Trophoblast cell (in vitro differentiated cells and primary cell): ENCODE data around the gene SEZ6L.
A peak's percentile ranks its signal among the peaks of the same experiment; 100 is the strongest.

ENCODE experiments used
- DNase-seq, 2 donors: peaks; one replicate each; pipeline ENCODE4 v3.0.0-alpha.2; 2016
- H2AFZ ChIP-seq: 2 replicates; pipeline ENCODE4 v1.6.1; 2013; ENCODE audit warnings: low read length, moderate library complexity, mild to moderate bottlenecking; ENCODE audit not compliant: insufficient read depth, poor library complexity
- H2AK5ac ChIP-seq: 2 replicates; pipeline ENCODE4 v1.6.1; 2013; ENCODE audit warnings: mild to moderate bottlenecking, low read length
- H2BK120ac ChIP-seq: 2 replicates; pipeline ENCODE4 v1.6.1; 2013; ENCODE audit warnings: low read length, mild to moderate bottlenecking, moderate library complexity; ENCODE audit not compliant: insufficient read depth, poor library complexity
- H2BK12ac ChIP-seq: 2 replicates; pipeline ENCODE4 v1.6.1; 2013; ENCODE audit warnings: mild to moderate bottlenecking, low read length, moderate library complexity
- H2BK5ac ChIP-seq: 2 replicates; pipeline ENCODE4 v1.6.1; 2013; ENCODE audit warnings: low read length, low read depth, moderate library complexity, mild to moderate bottlenecking; ENCODE audit not compliant: poor library complexity
- H3K14ac ChIP-seq: 2 replicates; pipeline ENCODE4 v1.6.1; 2013; ENCODE audit warnings: mild to moderate bottlenecking, low read length
- H3K18ac ChIP-seq: 2 replicates; pipeline ENCODE4 v1.6.1; 2013; ENCODE audit warnings: mild to moderate bottlenecking, low read length
- H3K23ac ChIP-seq: 2 replicates; pipeline ENCODE4 v1.6.1; 2013; ENCODE audit warnings: low read length
- H3K27ac ChIP-seq: 2 replicates; pipeline ENCODE4 v1.5.1; 2013; ENCODE audit warnings: low read depth, mild to moderate bottlenecking, inconsistent platforms, low read length, moderate library complexity
- H3K27me3 ChIP-seq: 2 replicates; pipeline ENCODE4 v1.6.1; 2013; ENCODE audit warnings: inconsistent platforms, mild to moderate bottlenecking, low read length, moderate library complexity; ENCODE audit not compliant: insufficient read depth
- H3K36me3 ChIP-seq, 2 experiments: 1 replicate in 1 of 2; 2 replicates in 1 of 2; pipeline ENCODE4 v1.6.1; 2013; ENCODE audit warnings: low read length in 2 of 2, mild to moderate bottlenecking in 2 of 2, moderate library complexity in 1 of 2; ENCODE audit not compliant: insufficient read depth in 2 of 2, control insufficient read depth in 1 of 2
- H3K4ac ChIP-seq: 2 replicates; pipeline ENCODE4 v1.6.1; 2013; ENCODE audit warnings: low read depth, mild to moderate bottlenecking, low read length, moderate library complexity
- H3K4me1 ChIP-seq, 2 experiments: 1 replicate in 1 of 2; 2 replicates in 1 of 2; pipeline ENCODE4 v1.6.1; 2013; ENCODE audit warnings: low read length in 2 of 2, mild to moderate bottlenecking in 2 of 2, moderate library complexity in 1 of 2; ENCODE audit not compliant: insufficient read depth in 2 of 2, control insufficient read depth in 1 of 2
- H3K4me2 ChIP-seq: 2 replicates; pipeline ENCODE4 v1.6.1; 2013; ENCODE audit warnings: inconsistent platforms, mild to moderate bottlenecking, low read length, moderate library complexity
- H3K4me3 ChIP-seq: 2 replicates; pipeline ENCODE4 v1.5.1; 2013; ENCODE audit warnings: mild to moderate bottlenecking, low read depth, low read length, inconsistent platforms
- H3K79me1 ChIP-seq: one replicate; pipeline ENCODE4 v1.6.1; 2013; ENCODE audit warnings: low read length
- H3K79me2 ChIP-seq: 2 replicates; pipeline ENCODE4 v1.6.1; 2013; ENCODE audit warnings: low read length, mild to moderate bottlenecking; ENCODE audit not compliant: control insufficient read depth, insufficient read depth, poor library complexity
- H3K9ac ChIP-seq: 2 replicates; pipeline ENCODE4 v1.6.1; 2013; ENCODE audit warnings: mild to moderate bottlenecking, low read length
- H3K9me3 ChIP-seq: 2 replicates; pipeline ENCODE4 v1.6.1; 2013; ENCODE audit warnings: low read depth, mild to moderate bottlenecking, control low read depth, inconsistent platforms, low read length; ENCODE audit not compliant: insufficient read depth
- H4K12ac ChIP-seq: 2 replicates; pipeline ENCODE4 v1.6.1; 2013; ENCODE audit warnings: low read depth, mild to moderate bottlenecking, low read length, moderate library complexity
- H4K8ac ChIP-seq: 2 replicates; pipeline ENCODE4 v1.6.1; 2013; ENCODE audit warnings: low read depth, mild to moderate bottlenecking, low read length, moderate library complexity
- H4K91ac ChIP-seq: one replicate; pipeline ENCODE4 v1.6.1; 2013; ENCODE audit warnings: low read depth, mild to moderate bottlenecking, low read length, moderate library complexity
- WGBS: extraction: QIAGEN DNeasy Blood & Tissue Kit; methylation state at CpG from one replicate; pipeline ENCODE4 v1.1.7; 2013; ENCODE audit warnings: missing lambda C conversion rate; ENCODE audit not compliant: insufficient read length, insufficient coverage; ENCODE audit errors: extremely low coverage; 5-methylcytosine and 5-hydroxymethylcytosine counted together

SEZ6L gene

GRCh38 chr22:26213826-26214225 is 44.6 kb downstream of the SEZ6L start:
- Histone ChIP-seq H3K79me2 (no peaks in the 10 kb centered on the region), H2AK5ac (no peak overlapping the region), H3K4me2 (no peak overlapping the region), H3K27me3 (no peaks in the 10 kb centered on the region), H3K23ac (no peak overlapping the region), H3K27ac (no peak overlapping the region), H4K8ac (no peak overlapping the region), H2BK5ac (no peak overlapping the region), H3K9ac (no peak overlapping the region), H3K14ac (no peak overlapping the region), H2BK12ac (no peak overlapping the region), H3K79me1 (no peaks in the 10 kb centered on the region), H2AFZ (no peak overlapping the region), H3K9me3 (no peaks in the 10 kb centered on the region), H4K12ac (no peak overlapping the region), H3K36me3 (no peaks in the 10 kb centered on the region), H2BK120ac (no peak overlapping the region), H3K4ac (no peak overlapping the region), H3K4me3 (no peak overlapping the region), H3K18ac (no peak overlapping the region), H3K4me1 (no peaks in the 10 kb centered on the region), H4K91ac (no peak overlapping the region)
- no CpG with 5 or more reads among the region's 1 CpG for WGBS
- DNase-seq = peak; percentile 17 to 60

- no peak overlapping the region for H4K91ac ChIP-seq
- H3K9me3 ChIP-seq = no peaks in the 10 kb centered on the region
- no peaks in the 10 kb centered on the region for H3K79me2 ChIP-seq
- no peak overlapping the region for H2BK120ac ChIP-seq
- H2AK5ac ChIP-seq = no peak overlapping the region
- no peak overlapping the region for H3K4me3 ChIP-seq
- H3K4ac ChIP-seq = no peak overlapping the region
- no peak overlapping the region for H3K4me2 ChIP-seq
- no peaks in the 10 kb centered on the region for H3K4me1 ChIP-seq
- no peak overlapping the region for H2BK12ac ChIP-seq
- H3K18ac ChIP-seq = no peak overlapping the region
- H3K27me3 ChIP-seq = no peaks in the 10 kb centered on the region
- H2AFZ ChIP-seq = no peak overlapping the region
- no peaks in the 10 kb centered on the region for H3K79me1 ChIP-seq
- H3K23ac ChIP-seq = no peak overlapping the region
- no peak overlapping the region for H3K27ac ChIP-seq
- H2BK5ac ChIP-seq = no peak overlapping the region
- H3K14ac ChIP-seq = no peak overlapping the region
- H3K36me3 ChIP-seq = no peaks in the 10 kb centered on the region
- H3K9ac ChIP-seq = no peak overlapping the region
- H4K8ac ChIP-seq = no peak overlapping the region
- WGBS = no CpG with 5 or more reads among the region's 4 CpGs
- no peak for DNase-seq
- H4K12ac ChIP-seq = no peak overlapping the region
Measured at GRCh38 chr22:26214466-26214865, 45.2 kb downstream of the SEZ6L start.

GRCh38 chr22:26215736-26216135 is 46.5 kb downstream of the SEZ6L start:
- Histone ChIP-seq H4K8ac (no peak overlapping the region), H2BK5ac (no peak overlapping the region), H2AK5ac (no peak overlapping the region), H2BK120ac (no peak overlapping the region), H4K91ac (no peak overlapping the region), H4K12ac (no peak overlapping the region), H3K27me3 (no peaks in the 10 kb centered on the region), H3K9me3 (no peaks in the 10 kb centered on the region), H3K4me2 (no peak overlapping the region), H3K18ac (no peak overlapping the region), H3K4ac (no peak overlapping the region), H2BK12ac (no peak overlapping the region), H3K23ac (no peak overlapping the region), H3K36me3 (no peaks in the 10 kb centered on the region), H3K4me3 (no peak overlapping the region), H3K79me2 (no peaks in the 10 kb centered on the region), H2AFZ (no peak overlapping the region), H3K9ac (no peak overlapping the region), H3K4me1 (no peaks in the 10 kb centered on the region), H3K14ac (no peak overlapping the region), H3K27ac (no peak overlapping the region), H3K79me1 (no peaks in the 10 kb centered on the region)
- no peak for DNase-seq
- WGBS = no CpG with 5 or more reads among the region's 7 CpGs

GRCh38 chr22:26225207-26225606 is 55.9 kb downstream of the SEZ6L start:
- no peak overlapping the region for H2BK120ac ChIP-seq
- H3K4me1 ChIP-seq = no peaks in the 10 kb centered on the region
- no peak for DNase-seq
- H3K4me3 ChIP-seq = no peak overlapping the region
- H3K4ac ChIP-seq = no peak overlapping the region
- H4K8ac ChIP-seq = no peak overlapping the region
- H3K23ac ChIP-seq = no peak overlapping the region
- H3K4me2 ChIP-seq = no peak overlapping the region
- H3K36me3 ChIP-seq = no peaks in the 10 kb centered on the region
- no CpG with 5 or more reads among the region's 5 CpGs for WGBS
- H2AK5ac ChIP-seq = no peak overlapping the region
- H3K79me1 ChIP-seq = no peaks in the 10 kb centered on the region
- no peak overlapping the region for H3K27ac ChIP-seq
- H3K79me2 ChIP-seq = no peaks in the 10 kb centered on the region
- no peak overlapping the region for H2BK12ac ChIP-seq
- no peaks in the 10 kb centered on the region for H3K9me3 ChIP-seq
- no peak overlapping the region for H3K14ac ChIP-seq
- no peak overlapping the region for H3K9ac ChIP-seq
- H2AFZ ChIP-seq = no peak overlapping the region
- no peaks in the 10 kb centered on the region for H3K27me3 ChIP-seq
- H4K12ac ChIP-seq = no peak overlapping the region
- H3K18ac ChIP-seq = no peak overlapping the region
- H2BK5ac ChIP-seq = no peak overlapping the region
- H4K91ac ChIP-seq = no peak overlapping the region
